ENCODE measurements around the gene COBL.

Gene COBL, protein sequence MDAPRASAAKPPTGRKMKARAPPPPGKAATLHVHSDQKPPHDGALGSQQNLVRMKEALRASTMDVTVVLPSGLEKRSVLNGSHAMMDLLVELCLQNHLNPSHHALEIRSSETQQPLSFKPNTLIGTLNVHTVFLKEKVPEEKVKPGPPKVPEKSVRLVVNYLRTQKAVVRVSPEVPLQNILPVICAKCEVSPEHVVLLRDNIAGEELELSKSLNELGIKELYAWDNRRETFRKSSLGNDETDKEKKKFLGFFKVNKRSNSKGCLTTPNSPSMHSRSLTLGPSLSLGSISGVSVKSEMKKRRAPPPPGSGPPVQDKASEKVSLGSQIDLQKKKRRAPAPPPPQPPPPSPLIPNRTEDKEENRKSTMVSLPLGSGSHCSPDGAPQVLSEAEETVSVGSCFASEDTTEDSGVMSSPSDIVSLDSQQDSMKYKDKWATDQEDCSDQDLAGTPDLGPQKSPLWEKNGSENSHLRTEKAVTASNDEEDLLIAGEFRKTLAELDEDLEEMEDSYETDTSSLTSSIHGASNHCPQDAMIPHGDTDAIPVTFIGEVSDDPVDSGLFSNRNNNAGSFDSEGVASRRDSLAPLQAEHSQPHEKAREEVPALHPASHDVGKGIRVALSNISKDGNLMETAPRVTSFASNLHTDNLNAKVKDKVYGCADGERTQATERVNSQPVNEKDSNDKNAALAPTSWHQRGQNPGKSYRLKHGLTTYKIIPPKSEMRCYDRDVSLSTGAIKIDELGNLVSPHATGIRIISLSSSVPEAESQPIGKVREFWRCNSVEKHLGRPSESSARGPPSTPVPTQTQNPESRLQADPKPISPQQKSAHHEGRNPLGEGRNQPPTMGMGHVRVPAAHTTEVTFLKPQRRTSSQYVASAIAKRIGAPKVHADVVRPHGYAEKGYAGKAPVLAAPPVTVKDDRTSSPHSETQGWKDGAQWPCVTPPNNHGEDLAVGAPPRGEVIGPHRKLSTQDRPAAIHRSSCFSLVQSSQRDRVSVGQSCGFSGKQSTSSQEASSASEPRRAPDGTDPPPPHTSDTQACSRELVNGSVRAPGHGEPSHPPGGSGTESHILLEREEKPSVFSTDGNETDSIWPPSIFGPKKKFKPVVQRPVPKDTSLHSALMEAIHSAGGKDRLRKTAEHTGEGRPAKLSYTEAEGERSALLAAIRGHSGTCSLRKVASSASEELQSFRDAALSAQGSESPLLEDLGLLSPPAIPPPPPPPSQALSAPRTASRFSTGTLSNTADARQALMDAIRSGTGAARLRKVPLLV

GRCh38 chr7:51316666-51317581 is at the start of gene COBL:
Gene COBL (minus strand): TSS chr7:51316809. CDS start chr7:51316633, 176 bp downstream.
- DNase-seq, result no peak

DNA sequence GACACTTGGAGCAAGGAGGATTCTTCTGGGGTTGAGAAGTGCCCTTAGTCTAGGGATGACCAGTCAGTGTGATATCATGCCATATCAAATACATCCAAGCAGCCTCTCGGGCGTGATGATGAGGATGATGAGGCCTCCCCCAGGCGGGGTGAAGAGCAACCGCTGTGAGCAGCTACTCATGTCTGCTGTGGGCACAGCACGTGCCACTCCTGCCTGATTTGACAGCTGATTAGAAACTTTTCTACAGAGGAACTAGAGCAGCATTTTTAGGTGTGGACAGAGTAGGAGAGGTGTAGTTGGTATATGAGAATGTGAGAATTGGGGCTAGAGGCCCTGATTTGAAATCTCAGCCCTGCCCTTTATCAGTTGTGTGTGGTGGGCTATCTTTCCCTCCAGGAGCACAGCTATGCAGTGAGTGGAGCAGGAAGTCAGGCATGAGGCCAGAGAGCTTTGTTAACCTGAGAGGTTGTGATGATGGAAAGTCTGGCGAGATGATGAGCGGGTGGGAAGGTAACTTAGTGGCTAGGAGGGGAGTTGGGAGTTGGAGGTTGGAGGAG is 49.6 kb upstream of the COBL start:
- no peak for DNase-seq

GRCh38 chr7:51357821-51358220 is 41.2 kb upstream of the COBL start:
- DNase-seq, result no peak

- no peak for DNase-seq
Measured at GRCh38 chr7:51356849-51357516, 40.4 kb upstream of the COBL start.

- no peak for DNase-seq
Measured at GRCh38 chr7:51354897-51355296, 38.3 kb upstream of the COBL start.

GRCh38 chr7:51354434-51354833 is 37.8 kb upstream of the COBL start:
- no peak for DNase-seq

DNA sequence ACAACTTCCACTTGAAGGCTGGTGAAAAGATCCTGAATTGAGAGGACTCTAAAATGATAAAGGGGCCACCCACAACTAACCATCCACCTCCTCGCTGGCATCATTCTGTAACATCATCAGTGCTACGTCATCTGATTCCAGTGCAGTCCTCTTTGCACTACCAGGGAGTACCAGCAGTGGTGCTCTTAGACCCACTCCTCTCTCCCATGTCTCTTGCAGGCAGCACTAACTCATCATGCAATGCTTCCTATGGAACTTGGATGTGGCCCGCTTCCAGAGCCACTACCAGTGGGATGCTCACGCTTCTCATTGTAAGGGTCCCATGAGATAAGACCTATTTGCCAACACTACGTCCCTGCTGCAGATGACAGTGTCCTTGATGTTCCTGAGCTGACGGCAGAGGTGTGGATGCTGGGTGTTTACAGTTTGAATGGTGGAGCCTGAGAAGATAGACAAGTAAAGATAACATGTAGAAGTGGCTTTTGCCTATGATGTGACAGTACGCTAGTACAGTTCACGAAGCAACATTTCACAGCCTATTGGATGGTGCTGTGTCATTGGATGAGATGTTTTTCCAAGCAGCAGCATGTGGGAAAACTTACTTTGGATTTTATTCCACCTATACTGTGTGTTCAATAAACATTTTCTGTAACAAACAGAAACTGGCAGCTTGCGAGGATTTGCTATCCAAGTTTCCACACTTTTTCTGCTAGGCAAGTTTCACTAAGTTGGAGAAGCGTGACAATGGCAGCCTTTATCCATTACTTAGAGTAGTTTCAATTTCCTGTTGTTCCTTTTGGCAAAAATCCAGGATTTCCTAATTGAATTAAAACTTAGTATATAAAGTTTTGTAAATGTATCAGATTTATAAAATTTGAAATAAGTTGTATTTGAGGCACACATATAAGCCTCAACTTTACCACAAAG is 35.8 kb upstream of the COBL start:
- no peak for DNase-seq

GRCh38 chr7:51351661-51352060 is 35.1 kb upstream of the COBL start:
- no peak for DNase-seq

DNA sequence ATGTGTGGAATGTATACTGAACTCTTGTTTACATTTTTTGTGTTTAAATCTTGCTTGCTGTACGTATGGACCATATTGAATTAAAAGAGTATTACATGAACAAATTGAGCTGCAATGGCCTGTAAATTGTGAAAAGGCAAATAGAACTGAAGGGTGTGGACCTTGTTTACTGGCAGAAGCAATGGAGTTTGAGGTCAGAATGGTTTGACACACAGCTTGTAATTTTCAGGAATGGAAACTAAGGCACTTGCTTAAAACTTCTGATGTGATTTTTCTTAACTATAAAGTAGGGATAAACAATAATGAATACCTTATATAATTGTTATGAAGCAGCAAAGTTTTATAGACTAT is 33.9 kb upstream of the COBL start:
- no peak for DNase-seq

- no peak for DNase-seq
Measured at GRCh38 chr7:51349820-51350545, 33.4 kb upstream of the COBL start.

GRCh38 chr7:51346126-51346525 is 29.5 kb upstream of the COBL start:
- no peak for DNase-seq

GRCh38 chr7:51344406-51345138 is 28.0 kb upstream of the COBL start:
- no peak for DNase-seq

- DNase-seq, result no peak
Measured at GRCh38 chr7:51340936-51341335, 24.3 kb upstream of the COBL start.

GRCh38 chr7:51340029-51340838 is 23.6 kb upstream of the COBL start:
- DNase-seq, result no peak

DNA sequence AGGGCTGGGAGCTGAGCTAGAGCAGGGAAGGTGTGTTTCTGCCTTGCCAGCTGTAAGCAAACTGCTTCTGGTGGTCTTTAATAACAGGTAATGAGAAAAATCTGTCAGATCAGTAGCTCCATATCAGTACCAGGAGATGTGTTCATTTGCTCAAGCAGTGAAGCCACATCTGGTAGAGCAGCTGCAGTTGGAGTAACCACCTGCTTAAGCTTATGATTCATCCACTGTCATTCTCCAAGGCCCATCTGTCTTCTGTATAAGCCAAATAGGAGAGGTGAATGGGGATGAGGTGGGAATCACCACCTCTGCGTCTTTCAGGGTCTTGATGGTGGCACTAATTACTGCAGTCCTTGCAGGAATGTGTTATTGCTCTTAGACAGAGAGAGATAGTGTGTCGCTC is 18.4 kb upstream of the COBL start:
- no peak for DNase-seq

GRCh38 chr7:51329696-51330263 is 13.2 kb upstream of the COBL start:
- DNase-seq, result no peak

DNA sequence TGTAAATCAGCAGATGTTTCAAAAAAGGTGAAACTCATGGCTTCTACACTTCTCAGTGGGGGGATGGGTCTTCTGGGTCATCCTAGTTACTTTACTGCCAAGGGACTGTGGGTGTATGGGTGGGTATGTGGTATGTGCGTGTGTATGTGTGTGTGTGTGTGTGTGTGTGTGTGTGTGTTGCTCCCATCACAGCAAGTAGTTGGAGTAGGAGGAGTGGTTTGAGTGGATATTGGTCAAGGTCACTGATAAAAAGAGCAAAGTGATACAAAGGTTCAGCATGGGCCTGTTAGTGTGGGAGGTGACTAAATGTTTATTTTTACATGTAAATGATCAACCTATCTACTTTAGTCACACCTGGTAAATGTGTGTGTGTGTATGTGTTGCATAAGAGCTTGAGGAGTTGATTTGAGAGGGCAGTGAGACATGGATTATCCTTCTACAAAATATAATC is 11.8 kb upstream of the COBL start:
- DNase-seq, result no peak

Measured in CD4-positive, alpha-beta T cell treated with Interleukin-4 for 1 hour (primary cell).